Bronchial epithelial cell (primary cell): ENCODE measurements around the gene IL31RA. TPM values are rescaled to one million over a fixed set of nuclear protein-coding genes. Genes with fewer than 3 reads are reported as not detected.

Experiments used
- DNase-seq: peaks from one replicate; pipeline ENCODE4 v3.0.0-alpha.2; 2010; ENCODE audit warnings: low read depth
- FAIRE-seq: peaks from 2 replicates; lab custom pipeline; 2011; peaks lifted over from hg19 to GRCh38; lab: Jason Lieb, UNC
- H3K27me3 ChIP-seq: 2 replicates; pipeline ENCODE4 v1.5.1; 2011; ENCODE audit warnings: low read length; ENCODE audit not compliant: control insufficient read depth, insufficient read depth
- H3K36me3 ChIP-seq: 2 replicates; pipeline ENCODE4 v1.5.1; 2011; ENCODE audit warnings: low read length; ENCODE audit not compliant: control insufficient read depth, insufficient read depth
- H3K4me3 ChIP-seq: 2 replicates; pipeline ENCODE4 v1.5.1; 2011; ENCODE audit warnings: mild to moderate bottlenecking, low read depth, low read length, control low read depth
- total RNA-seq: library from RNA; depleted of rRNA; stranded (reverse); fragments of >200 nt; gene quantifications from 2 replicates; pipeline ENCODE4 v1.2.1, GENCODE V29; 2014
- TF ChIP-seq, protein P1 (sequence below): IDR thresholded peaks from 2 replicates; pipeline ENCODE4 v1.5.1; 2011; ENCODE audit warnings: mild to moderate bottlenecking, moderate library complexity, low read length, control low read depth, inconsistent platforms; ENCODE audit not compliant: insufficient read depth, severe bottlenecking

The IL31RA gene
- total RNA-seq, 1 donor from 2014 or later = 0.26 TPM

DNA sequence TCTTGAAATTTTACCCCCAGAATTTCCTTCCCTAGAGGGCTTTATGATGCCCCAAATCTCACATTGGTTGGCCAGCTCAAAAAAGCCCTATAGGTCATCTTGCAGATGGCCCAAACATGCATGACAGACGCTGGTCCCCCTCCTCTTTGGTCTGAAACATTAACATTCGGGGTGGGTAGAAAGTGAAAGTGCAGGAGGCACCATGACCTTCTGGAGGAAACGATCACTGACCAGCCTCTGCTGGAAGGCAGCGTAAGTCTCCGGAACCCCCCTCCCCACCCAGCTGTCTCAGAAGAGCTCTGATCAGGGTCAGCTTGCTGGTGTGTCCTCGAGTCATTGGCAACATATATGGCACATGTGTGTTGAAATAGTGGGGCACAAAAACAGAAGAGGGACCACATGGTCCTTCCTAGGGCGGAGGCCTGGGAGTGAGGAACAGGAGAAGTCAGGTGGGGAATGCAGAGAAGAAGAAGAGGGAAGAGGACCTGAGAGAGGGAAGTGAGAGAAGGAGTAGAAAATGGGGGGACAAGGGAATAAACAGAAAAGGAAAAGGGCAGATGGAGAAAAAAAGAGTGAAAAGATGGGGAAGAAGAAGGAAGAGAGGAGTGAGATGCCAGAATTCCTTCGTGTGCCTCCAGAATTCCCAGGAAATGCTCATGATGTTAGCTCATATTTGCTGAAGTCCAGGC is 46.2 kb downstream of the IL31RA start:
- Histone ChIP-seq H3K27me3 (no peaks in the 10 kb centered on the region), H3K4me3 (no peak overlapping the region), H3K36me3 (no peaks in the 10 kb centered on the region)
- TF ChIP-seq, protein P1, sequence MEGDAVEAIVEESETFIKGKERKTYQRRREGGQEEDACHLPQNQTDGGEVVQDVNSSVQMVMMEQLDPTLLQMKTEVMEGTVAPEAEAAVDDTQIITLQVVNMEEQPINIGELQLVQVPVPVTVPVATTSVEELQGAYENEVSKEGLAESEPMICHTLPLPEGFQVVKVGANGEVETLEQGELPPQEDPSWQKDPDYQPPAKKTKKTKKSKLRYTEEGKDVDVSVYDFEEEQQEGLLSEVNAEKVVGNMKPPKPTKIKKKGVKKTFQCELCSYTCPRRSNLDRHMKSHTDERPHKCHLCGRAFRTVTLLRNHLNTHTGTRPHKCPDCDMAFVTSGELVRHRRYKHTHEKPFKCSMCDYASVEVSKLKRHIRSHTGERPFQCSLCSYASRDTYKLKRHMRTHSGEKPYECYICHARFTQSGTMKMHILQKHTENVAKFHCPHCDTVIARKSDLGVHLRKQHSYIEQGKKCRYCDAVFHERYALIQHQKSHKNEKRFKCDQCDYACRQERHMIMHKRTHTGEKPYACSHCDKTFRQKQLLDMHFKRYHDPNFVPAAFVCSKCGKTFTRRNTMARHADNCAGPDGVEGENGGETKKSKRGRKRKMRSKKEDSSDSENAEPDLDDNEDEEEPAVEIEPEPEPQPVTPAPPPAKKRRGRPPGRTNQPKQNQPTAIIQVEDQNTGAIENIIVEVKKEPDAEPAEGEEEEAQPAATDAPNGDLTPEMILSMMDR = no peak
- FAIRE-seq (no peak), DNase-seq (no peak)

DNA sequence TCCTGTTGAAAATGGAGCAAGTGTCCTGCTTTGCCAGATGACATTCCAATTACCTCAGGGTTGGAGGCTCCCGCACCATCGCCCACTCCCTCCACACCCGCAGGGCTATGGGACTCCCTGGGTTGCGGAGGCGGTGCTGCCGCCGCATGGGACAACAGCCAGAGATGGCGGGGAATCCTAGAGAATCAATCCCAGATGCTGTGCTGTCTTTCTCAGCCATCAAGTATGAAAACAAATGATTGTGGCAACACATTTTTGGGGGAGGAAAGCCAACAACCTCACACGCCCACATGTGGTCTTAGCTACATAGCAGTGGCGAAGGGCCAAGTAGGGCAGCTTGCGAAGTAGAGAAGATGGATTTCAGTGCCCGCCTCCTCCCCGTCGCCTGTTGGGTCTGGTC is 46.7 kb downstream of the IL31RA start:
- peak; percentile 30 for DNase-seq
- Histone ChIP-seq H3K27me3 (no peaks in the 10 kb centered on the region), H3K36me3 (no peaks in the 10 kb centered on the region), H3K4me3 (no peak overlapping the region)
- TF ChIP-seq, protein P1 = no peak
- no peak for FAIRE-seq

DNA sequence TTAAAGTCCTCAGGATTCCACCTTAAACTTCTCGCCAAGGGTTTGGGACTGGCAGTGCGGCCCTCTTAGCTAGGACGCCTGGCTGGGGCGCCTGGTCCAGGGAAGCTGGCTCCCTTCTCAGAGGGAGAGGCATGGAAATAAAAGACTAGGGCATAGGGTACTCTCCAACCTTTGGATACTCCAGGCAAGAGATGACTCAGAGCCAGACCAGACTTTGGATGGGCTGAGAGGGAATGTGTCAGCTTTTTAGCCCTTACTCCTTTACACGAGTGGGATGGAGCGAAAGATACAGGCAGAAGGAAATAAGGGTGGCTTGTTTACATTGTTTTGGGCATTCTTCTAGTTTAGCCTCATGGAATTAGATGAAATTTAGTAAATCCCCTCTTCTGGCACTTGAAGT is 48.2 kb downstream of the IL31RA start:
- FAIRE-seq (no peak), DNase-seq (peak; percentile 56)
- TF ChIP-seq, protein P1 = no peak
- H3K27me3 ChIP-seq = no peaks in the 10 kb centered on the region
- H3K36me3 ChIP-seq = no peaks in the 10 kb centered on the region
- H3K4me3 ChIP-seq = no peak overlapping the region

DNA sequence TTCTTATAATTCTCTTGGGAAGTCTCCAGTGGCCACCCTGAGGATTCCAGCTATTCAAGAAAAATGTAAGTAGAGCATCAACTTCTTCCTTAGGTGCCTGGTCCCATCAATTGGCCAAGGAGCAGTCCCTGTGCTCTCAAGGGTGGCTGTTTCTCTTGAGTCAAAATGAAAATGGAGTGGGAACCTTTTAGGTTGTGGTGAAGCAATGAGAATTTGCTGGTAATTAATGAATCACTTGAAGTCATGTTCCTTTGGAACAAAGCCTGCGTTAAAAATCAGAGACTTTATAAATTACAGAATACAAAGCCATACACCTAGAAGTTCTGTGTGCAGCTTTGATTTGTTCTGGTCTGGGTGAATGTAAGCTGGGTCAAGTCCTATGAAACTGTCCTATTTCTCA is 48.9 kb downstream of the IL31RA start:
- H3K36me3 ChIP-seq = no peaks in the 10 kb centered on the region
- H3K4me3 ChIP-seq = no peak overlapping the region
- TF ChIP-seq, protein P1 = no peak
- no peaks in the 10 kb centered on the region for H3K27me3 ChIP-seq
- FAIRE-seq (no peak), DNase-seq (no peak)

DNA sequence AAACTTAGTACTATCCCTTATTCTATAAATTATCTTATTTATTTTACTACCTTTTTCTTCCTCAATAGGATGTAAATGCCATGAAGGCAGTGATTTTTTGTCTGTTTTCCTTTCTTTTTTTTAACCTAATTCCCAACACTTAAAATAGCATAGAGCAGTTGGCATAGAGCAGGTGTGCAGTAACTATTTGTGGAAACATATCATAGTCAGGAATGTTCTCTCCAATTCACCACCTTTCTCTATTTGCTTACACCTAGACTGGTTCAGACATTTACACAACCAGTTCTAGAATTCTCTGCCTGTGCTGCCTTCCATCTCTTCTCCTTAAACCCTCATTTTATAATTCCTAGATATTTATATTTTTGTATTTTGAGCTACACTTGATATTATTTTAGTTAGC is 49.6 kb downstream of the IL31RA start:
- DNase-seq (no peak), FAIRE-seq (no peak)
- Histone ChIP-seq H3K27me3 (no peaks in the 10 kb centered on the region), H3K4me3 (no peak overlapping the region), H3K36me3 (no peaks in the 10 kb centered on the region)
- TF ChIP-seq, protein P1 = no peak

DNA sequence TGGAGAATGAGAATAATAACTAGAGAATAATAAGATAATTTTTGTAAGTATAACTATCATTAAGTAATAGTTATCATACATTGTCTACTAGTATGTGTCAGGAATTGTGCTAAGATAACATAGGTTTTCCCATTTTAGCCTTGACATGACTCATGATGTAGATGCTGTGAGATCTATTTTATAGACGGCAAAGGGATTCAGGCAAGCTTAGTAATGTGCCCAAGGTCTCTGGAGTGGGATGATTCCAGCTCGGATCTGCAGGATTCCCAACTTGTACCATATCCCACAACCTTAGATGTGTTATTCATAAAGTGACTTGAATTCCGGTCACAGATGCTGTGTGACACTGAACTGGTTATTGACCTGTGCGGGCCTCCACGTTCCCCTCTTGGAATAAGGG is 51.5 kb downstream of the IL31RA start:
- FAIRE-seq = peak; percentile 86
- DNase-seq = peak; percentile 45
- Histone ChIP-seq H3K36me3 (no peaks in the 10 kb centered on the region), H3K27me3 (no peaks in the 10 kb centered on the region), H3K4me3 (no peak overlapping the region)
- TF ChIP-seq, protein P1 = no peak
